ENCODE data around the gene ZDHHC5. TPM values are rescaled to one million over a fixed set of nuclear protein-coding genes. Genes with fewer than 3 reads are reported as not detected.

Gene ZDHHC5
- total and polyA plus RNA-seq, 9 donors: 19.9 to 62.6 (median 39.9) TPM

DNA sequence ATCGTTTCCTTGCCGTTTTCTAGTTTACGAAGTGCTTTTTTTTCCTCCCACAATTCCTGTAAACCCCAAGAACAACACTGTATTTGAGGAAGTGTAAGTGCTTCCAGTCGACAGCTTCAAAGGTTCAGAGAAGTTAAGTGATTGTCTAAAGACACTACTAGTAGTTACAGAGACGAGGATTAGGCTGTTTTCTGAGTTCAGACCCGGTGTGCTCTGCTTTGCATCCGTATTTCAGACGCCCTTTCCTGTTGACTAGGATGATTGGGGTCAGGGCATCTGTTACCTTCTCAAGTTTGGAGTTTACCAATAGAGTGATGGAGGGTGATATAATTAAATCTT, 9.9 kb upstream of the ZDHHC5 start:
- no peak for TF ChIP-seq EP300 (IDR thresholded peaks at IDR 0.05)
- TF ChIP-seq, protein P1, sequence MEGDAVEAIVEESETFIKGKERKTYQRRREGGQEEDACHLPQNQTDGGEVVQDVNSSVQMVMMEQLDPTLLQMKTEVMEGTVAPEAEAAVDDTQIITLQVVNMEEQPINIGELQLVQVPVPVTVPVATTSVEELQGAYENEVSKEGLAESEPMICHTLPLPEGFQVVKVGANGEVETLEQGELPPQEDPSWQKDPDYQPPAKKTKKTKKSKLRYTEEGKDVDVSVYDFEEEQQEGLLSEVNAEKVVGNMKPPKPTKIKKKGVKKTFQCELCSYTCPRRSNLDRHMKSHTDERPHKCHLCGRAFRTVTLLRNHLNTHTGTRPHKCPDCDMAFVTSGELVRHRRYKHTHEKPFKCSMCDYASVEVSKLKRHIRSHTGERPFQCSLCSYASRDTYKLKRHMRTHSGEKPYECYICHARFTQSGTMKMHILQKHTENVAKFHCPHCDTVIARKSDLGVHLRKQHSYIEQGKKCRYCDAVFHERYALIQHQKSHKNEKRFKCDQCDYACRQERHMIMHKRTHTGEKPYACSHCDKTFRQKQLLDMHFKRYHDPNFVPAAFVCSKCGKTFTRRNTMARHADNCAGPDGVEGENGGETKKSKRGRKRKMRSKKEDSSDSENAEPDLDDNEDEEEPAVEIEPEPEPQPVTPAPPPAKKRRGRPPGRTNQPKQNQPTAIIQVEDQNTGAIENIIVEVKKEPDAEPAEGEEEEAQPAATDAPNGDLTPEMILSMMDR (IDR thresholded peaks at IDR 0.05): no peak
- TF ChIP-seq POLR2A (IDR thresholded peaks at IDR 0.05): no peak
- H3K27me3 ChIP-seq: no peaks in the 10 kb centered on the region
- H3K36me3 ChIP-seq: no peaks in the 10 kb centered on the region
- no peaks in the 10 kb centered on the region for H3K9me3 ChIP-seq
- H3K4me3 ChIP-seq: peak overlapping the region; percentile 59
- H3K4me1 ChIP-seq (ENCODE audit: insufficient read depth): peaks cover 3% of the 10 kb centered on the region
- DNase-seq: no peak
- no peak overlapping the region for H3K27ac ChIP-seq
- 0 to 1% (median 0%) methylated on average over 8 of the region's 8 CpGs for WGBS, 3 donors
- intact Hi-C loops (cut with DNase I): loop anchor here in 1 of 4 donors (10.0 kb wide), 1 partner anchor 333 kb away; the partner anchor contains the start of gene TNKS1BP1

DNA sequence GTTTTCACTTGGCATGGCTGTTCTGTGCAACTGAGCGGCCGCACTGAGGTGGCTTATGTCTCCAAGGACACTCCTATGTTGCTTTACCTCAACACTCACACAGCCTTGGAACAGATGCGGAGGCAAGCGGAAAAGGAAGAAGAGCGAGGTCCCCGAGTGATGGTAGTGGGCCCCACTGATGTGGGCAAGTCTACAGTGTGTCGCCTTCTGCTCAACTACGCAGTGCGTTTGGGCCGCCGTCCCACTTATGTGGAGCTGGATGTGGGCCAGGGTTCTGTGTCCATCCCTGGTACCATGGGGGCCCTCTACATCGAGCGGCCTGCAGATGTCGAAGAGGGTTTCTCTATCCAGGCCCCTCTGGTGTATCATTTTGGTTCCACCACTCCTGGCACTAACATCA, 8.2 kb upstream of the ZDHHC5 start:
- Histone ChIP-seq H3K4me3 (no peak overlapping the region), H3K9me3 (no peaks in the 10 kb centered on the region), H3K4me1 (ENCODE audit: insufficient read depth) (peaks cover 3% of the 10 kb centered on the region), H3K36me3 (no peaks in the 10 kb centered on the region), H3K27ac (no peak overlapping the region), H3K27me3 (no peaks in the 10 kb centered on the region)
- 94 to 95% (median 94%) methylated on average over 14 of the region's 14 CpGs for WGBS, 3 donors
- intact Hi-C loops (cut with DNase I): loop anchor here in 2 of 4 donors (10.0 kb wide), 2 partner anchors 335 to 1895 kb away; partner anchors contain the start of gene TNKS1BP1 (in 1 of the 2)
- peak in 1 of 5 donors; percentile 43 for DNase-seq
- TF ChIP-seq POLR2A (IDR thresholded peaks at IDR 0.05): no peak
- no peak for TF ChIP-seq EP300 (IDR thresholded peaks at IDR 0.05)
- TF ChIP-seq, protein P1 (IDR thresholded peaks at IDR 0.05): no peak

GRCh38 chr11:57662893-57663292, 5.0 kb upstream of the ZDHHC5 start:
- 68 to 72% (median 70%) methylated on average over 4 of the region's 4 CpGs for WGBS, 3 donors
- DNase-seq: no peak
- no peaks in the 10 kb centered on the region for H3K36me3 ChIP-seq
- TF ChIP-seq, protein P1 (IDR thresholded peaks at IDR 0.05): no peak
- no peak for TF ChIP-seq EP300 (IDR thresholded peaks at IDR 0.05)
- TF ChIP-seq POLR2A (IDR thresholded peaks at IDR 0.05): no peak
- H3K9me3 ChIP-seq: no peaks in the 10 kb centered on the region
- no peaks in the 10 kb centered on the region for H3K27me3 ChIP-seq
- peaks cover 3% of the 10 kb centered on the region for H3K4me1 ChIP-seq (ENCODE audit: insufficient read depth)
- no peak overlapping the region for H3K4me3 ChIP-seq
- intact Hi-C loops (cut with DNase I): loop anchor here in 1 of 4 donors (10.0 kb wide), 1 partner anchor 1892 kb away; no protein-coding TSS in a partner anchor
- H3K27ac ChIP-seq: no peak overlapping the region

- Histone ChIP-seq H3K4me3 (no peak overlapping the region), H3K36me3 (no peaks in the 10 kb centered on the region), H3K27me3 (no peaks in the 10 kb centered on the region), H3K9me3 (no peaks in the 10 kb centered on the region), H3K27ac (no peak overlapping the region), H3K4me1 (ENCODE audit: insufficient read depth) (no peaks in the 10 kb centered on the region)
- intact Hi-C loops (cut with DNase I): loop anchor here in 1 of 4 donors (10.0 kb wide), 1 partner anchor 1891 kb away; no protein-coding TSS in a partner anchor
- WGBS, 3 donors: 77 to 84% (median 83%) methylated on average over 9 of the region's 9 CpGs
- DNase-seq: no peak
- TF ChIP-seq, protein P1 (IDR thresholded peaks at IDR 0.05): no peak
- TF ChIP-seq POLR2A (IDR thresholded peaks at IDR 0.05): no peak
- no peak for TF ChIP-seq EP300 (IDR thresholded peaks at IDR 0.05)
Observed at GRCh38 chr11:57663975-57664374, 3.9 kb upstream of the ZDHHC5 start.
